Cardiac muscle cell (in vitro differentiated cells and primary cell): ENCODE measurements around the gene MAP1LC3B. TPM values are rescaled to one million over a fixed set of nuclear protein-coding genes. Genes with fewer than 3 reads are reported as not detected.

ENCODE experiments used
- DNase-seq, 2 donors: peaks; one replicate each; pipeline versions ENCODE4 v3.0.0 to v3.0.0-alpha.2; 2010 to 2017; ENCODE audit warnings: low read depth in 1 of 2, low spot score in 1 of 2
- H3K27ac ChIP-seq: fragments of 200-600 bp; sonication (generic); 2 replicates; pipeline ENCODE4 v1.5.1; 2016
- H3K27me3 ChIP-seq: fragments of 200-600 bp; sonication (generic); 2 replicates; pipeline ENCODE4 v1.6.0; 2016; ENCODE audit warnings: control low read depth
- H3K36me3 ChIP-seq: fragments of 200-600 bp; sonication (generic); 2 replicates; pipeline ENCODE4 v1.5.1; 2016; ENCODE audit warnings: control low read depth
- H3K4me1 ChIP-seq: fragments of 200-600 bp; sonication (generic); 2 replicates; pipeline ENCODE4 v1.8.1; 2017; ENCODE audit warnings: low read depth, mild to moderate bottlenecking, mixed run types
- H3K4me3 ChIP-seq: fragments of 200-600 bp; sonication (generic); 2 replicates; pipeline ENCODE4 v1.5.1; 2016; ENCODE audit warnings: mild to moderate bottlenecking
- H3K9me3 ChIP-seq: fragments of 200-600 bp; sonication (generic); 2 replicates; pipeline ENCODE4 v1.5.1; 2017; ENCODE audit warnings: low read depth, mild to moderate bottlenecking, control low read depth
- polyA plus RNA-seq: library from polyadenylated mRNA; unstranded; fragments of >200 nt; fragmentation: Nextera tagmentation; extraction: Ambion mirVana; gene quantifications from 2 replicates; pipeline ENCODE4 v1.2.1, GENCODE V29; 2016
- total RNA-seq: library from RNA; depleted of rRNA; stranded (reverse); fragments of >200 nt; gene quantifications from 2 replicates; pipeline ENCODE4 v1.2.3, GENCODE V29; 2016
- TF ChIP-seq, protein P1 (sequence below): IDR thresholded peaks from 2 replicates; pipeline ENCODE4 v1.5.1; 2012; ENCODE audit warnings: low read depth, mild to moderate bottlenecking, low read length

Gene MAP1LC3B
- total and polyA plus RNA-seq, 2 experiments from 2014 or later, result 37.7 to 164 TPM

DNA sequence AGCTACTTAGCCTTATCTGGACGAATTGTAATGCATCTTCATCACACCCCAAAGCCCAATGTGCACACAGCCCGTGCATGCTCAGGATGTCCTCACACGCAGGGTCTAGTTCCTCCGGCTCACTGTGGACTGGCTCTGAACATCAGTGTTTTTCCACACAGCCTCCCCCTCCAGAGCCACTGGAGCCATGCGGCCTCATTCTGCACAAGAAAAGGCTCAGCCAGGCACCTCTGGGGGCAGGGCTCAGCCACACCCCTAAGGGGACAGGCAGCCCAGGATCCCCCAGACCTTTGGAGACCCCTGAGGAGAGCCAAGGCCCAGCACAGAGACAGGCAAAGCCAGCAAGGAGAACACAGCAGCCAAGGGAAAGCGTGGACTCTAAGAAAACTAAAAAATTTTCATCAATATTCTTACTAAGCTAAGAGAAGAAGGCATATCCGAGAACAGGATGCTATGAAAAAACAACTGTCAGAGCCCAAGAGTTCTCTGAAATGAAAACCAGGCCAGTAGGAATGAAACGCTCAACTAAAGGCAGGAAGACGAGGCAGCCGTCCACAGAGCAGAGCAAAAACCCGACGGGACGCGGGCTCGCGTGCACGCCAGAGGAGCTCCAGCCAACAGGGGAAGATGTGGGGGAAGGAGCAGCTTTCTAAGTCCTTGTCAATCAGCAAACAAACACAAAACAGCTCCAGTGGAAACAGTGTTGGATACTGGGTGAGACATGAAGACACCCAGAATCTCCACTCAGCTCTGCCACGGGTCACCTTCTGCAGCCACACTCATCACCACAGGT is 34.5 kb downstream of the MAP1LC3B start:
- peaks cover 3% of the 10 kb centered on the region for H3K4me1 ChIP-seq
- TF ChIP-seq, protein P1, sequence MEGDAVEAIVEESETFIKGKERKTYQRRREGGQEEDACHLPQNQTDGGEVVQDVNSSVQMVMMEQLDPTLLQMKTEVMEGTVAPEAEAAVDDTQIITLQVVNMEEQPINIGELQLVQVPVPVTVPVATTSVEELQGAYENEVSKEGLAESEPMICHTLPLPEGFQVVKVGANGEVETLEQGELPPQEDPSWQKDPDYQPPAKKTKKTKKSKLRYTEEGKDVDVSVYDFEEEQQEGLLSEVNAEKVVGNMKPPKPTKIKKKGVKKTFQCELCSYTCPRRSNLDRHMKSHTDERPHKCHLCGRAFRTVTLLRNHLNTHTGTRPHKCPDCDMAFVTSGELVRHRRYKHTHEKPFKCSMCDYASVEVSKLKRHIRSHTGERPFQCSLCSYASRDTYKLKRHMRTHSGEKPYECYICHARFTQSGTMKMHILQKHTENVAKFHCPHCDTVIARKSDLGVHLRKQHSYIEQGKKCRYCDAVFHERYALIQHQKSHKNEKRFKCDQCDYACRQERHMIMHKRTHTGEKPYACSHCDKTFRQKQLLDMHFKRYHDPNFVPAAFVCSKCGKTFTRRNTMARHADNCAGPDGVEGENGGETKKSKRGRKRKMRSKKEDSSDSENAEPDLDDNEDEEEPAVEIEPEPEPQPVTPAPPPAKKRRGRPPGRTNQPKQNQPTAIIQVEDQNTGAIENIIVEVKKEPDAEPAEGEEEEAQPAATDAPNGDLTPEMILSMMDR, result no peak
- peaks cover 13% of the 10 kb centered on the region for H3K36me3 ChIP-seq
- H3K9me3 ChIP-seq, result no peaks in the 10 kb centered on the region
- no peak for DNase-seq
- H3K4me3 ChIP-seq, result no peak overlapping the region
- H3K27me3 ChIP-seq, result no peaks in the 10 kb centered on the region
- H3K27ac ChIP-seq, result no peak overlapping the region

DNA sequence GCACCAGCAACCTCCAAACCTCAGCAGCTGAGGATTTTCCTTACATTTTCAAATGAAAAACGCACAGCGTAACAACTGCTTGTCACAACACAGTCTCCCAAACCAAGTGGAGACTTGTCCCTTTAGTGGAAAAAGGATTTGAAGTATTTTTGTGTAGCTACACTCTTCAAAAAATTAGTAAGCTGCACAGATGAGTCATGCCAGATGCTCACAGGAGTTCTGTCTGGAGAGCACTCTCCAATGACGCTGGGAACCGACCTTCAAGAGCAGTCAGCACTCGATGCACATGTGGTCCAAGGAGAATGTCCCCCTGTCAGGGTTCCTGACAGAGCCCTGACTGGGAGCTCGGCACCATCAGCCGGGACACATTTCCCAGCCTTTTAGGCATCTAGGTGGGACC is 39.8 kb downstream of the MAP1LC3B start:
- TF ChIP-seq, protein P1, result no peak
- Histone ChIP-seq H3K9me3 (no peaks in the 10 kb centered on the region), H3K4me3 (no peak overlapping the region), H3K36me3 (no peaks in the 10 kb centered on the region), H3K27ac (peak overlapping the region; percentile 96), H3K27me3 (no peaks in the 10 kb centered on the region), H3K4me1 (peaks cover 26% of the 10 kb centered on the region)
- peak; percentile 57 to 69 for DNase-seq

DNA sequence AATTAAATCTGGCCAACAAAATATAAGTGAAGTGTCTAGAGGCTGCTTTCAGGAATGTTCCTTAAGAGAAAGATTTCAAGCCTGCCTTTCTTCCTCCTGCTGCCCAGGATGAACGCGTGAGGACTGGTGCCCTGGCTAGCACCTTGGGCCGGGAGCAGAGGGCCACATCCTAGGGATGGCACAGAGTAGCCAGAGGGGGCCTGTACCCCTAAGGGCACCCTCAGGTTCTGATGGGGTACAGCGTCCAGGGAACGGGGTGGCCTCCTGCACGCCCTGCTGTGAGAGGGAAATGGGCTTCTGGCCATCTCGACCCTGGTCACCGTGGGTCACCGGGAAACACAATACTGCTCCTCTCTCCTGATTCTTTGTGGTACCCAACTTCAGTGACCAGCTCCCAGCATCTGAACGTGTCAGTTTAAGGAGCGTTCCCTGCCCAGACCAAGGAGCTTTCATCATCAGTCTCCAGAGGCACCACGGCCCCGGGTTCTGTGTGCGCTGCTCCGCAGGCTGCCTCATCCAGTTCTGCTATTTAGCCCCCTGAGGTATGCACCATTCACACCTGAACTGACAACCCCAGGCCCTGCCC is 40.3 kb downstream of the MAP1LC3B start:
- no peaks in the 10 kb centered on the region for H3K36me3 ChIP-seq
- no peaks in the 10 kb centered on the region for H3K9me3 ChIP-seq
- peaks cover 26% of the 10 kb centered on the region for H3K4me1 ChIP-seq
- H3K27ac ChIP-seq, result peak overlapping the region; percentile 96
- TF ChIP-seq, protein P1, result no peak
- no peak overlapping the region for H3K4me3 ChIP-seq
- H3K27me3 ChIP-seq, result no peaks in the 10 kb centered on the region
- DNase-seq, result no peak

- Histone ChIP-seq H3K27ac (no peak overlapping the region), H3K4me1 (peaks cover 26% of the 10 kb centered on the region), H3K27me3 (no peaks in the 10 kb centered on the region), H3K4me3 (no peak overlapping the region), H3K9me3 (no peaks in the 10 kb centered on the region), H3K36me3 (no peaks in the 10 kb centered on the region)
- no peak for DNase-seq
- TF ChIP-seq, protein P1, result no peak
Measured at GRCh38 chr16:87434146-87434667, 42.1 kb downstream of the MAP1LC3B start.

- TF ChIP-seq, protein P1, result no peak
- no peak overlapping the region for H3K27ac ChIP-seq
- no peaks in the 10 kb centered on the region for H3K27me3 ChIP-seq
- H3K9me3 ChIP-seq, result no peaks in the 10 kb centered on the region
- H3K36me3 ChIP-seq, result no peaks in the 10 kb centered on the region
- no peak overlapping the region for H3K4me3 ChIP-seq
- peak in 1 of 2 donors; percentile 65 for DNase-seq
- peaks cover 26% of the 10 kb centered on the region for H3K4me1 ChIP-seq
Measured at GRCh38 chr16:87435372-87436224, 43.5 kb downstream of the MAP1LC3B start.
